TTC549 (cell line): ENCODE results near the gene KRTAP20-2.

Experiments used
- FAIRE-seq: peaks from 2 replicates; lab custom pipeline; 2012; peaks lifted over from hg19 to GRCh38; lab: Jason Lieb, UNC

KRTAP20-2 gene

DNA sequence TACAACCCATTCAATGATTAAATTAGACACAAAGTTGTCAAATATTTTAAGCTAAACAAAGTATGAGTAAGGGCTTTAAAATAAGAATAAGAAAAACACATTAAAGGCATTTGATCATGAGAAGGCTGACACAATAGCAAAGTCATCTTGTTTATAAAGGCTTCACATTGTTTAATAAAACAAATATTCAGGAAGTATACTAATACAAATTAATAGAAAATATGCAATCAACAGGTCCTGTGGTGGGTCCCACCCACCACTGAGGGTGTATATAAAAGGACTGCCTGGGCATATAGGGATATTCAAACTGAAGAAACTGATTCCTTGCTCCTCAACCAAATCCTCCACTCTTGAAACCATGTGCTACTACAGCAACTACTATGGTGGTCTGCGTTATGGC is at the start of gene KRTAP20-2:
Gene KRTAP20-2, plus strand, starts transcription at position 301 of the 400 bp plus-strand sequence. Its CDS starts 58 bp downstream, at position 359.
- FAIRE-seq = no peak

DNA sequence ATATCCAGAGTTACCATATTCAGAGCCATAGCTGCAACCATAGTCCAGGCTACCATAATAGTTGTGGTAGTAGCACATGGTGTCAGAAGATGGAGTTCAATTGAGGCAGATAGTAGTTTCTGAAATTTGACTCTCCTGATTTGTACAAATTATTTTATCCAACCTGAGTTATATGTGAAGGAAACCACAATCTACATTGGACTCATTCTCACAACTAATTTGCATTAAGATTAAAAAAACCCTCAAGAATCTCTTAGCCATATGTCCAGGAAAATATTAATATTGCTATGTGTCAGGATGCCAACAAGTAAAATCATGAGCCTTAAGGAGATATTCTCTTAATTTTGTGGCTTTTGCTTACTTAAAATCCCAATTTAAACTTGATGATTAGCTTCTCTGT is 44.7 kb upstream of the KRTAP20-2 start, which contains the start of gene KRTAP22-2:
Gene KRTAP22-2, minus strand, starts transcription at position 101 of the 400 bp plus-strand sequence.
- no peak for FAIRE-seq

DNA sequence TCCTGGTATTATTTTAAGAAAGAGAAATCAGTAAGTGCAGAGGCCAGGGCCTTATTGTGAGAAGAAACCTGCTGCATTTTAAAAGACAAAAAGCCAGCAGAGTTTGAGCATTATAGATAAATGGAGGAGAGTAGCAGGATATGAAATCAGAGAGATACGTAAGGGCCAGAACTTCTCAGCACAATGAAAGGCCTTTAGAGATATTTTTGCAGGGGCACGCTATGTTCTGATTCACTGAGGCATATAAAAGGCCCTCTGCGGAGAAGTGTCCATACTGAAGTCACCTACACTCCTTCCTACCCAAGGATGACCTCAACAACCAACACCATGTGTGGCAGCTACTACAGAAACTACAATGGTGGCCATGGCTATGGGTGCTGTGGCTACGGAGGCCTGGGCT is 42.9 kb upstream of the KRTAP20-2 start, which contains the start of gene KRTAP6-3:
Gene KRTAP6-3, plus strand, starts transcription at position 301 of the 400 bp plus-strand sequence. Its CDS starts 6 bp downstream, at position 307.
- FAIRE-seq = no peak

DNA sequence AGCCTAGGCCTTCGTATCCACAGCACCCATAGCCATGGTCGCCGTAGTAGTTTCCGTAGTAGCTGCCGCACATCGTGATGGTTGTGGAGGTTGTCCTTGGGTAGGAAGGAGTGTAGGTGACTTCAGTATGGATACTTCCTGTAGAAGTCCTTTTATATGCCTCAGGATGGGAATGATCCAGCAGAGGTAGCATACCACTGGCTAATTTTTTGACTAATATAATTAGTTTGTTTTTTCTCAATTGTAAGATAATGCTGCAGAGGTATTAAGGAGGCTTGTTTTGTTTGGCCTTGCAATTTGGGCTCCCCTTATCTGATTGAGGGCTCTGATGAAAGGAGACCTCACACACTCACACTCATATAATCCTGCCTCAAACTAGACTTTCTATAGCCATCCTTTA is 36.2 kb upstream of the KRTAP20-2 start, which contains the start of gene KRTAP6-2:
Gene KRTAP6-2, minus strand, starts transcription at position 101 of the 400 bp plus-strand sequence. Its CDS starts 28 bp downstream, at position 73.
- no peak for FAIRE-seq

DNA sequence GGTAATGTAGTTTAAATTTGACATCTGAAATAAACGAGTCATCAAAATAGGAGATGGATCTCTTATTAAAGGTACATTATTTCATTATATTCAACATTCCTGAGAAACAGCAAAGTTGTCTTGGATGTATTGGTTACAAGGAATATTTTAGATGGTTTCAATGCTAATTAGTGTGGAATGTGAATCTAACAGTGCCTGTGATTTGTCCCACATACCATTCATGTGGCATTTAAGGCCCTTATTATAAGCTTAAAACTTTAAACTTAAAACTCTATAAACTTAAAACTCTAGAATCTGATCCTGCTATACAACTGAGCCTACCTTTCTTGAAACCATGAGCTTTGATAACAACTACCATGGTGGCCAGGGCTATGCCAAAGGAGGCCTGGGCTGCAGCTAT is 34.2 kb upstream of the KRTAP20-2 start, which contains the start of gene KRTAP22-1:
Gene KRTAP22-1, plus strand, starts transcription at position 301 of the 400 bp plus-strand sequence.
- no peak for FAIRE-seq

DNA sequence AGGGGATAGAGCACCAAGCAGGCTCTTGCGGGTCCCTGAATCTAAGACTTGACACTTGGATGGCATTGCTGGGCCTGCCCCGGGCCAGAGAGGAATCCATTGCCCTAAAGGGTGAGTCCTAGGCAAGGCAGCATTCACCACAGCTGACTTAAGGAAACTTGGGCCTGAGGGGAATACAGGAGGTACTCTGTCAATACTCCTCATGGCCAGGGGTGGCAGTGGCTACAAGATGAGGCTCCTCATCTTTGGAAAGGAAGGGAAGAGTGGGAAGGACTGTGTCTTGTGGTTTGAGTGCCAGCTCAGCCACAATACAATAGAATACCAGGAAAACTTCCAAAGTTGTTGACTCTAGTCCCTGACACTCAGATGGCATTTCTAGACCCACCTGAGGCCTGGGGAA is 29.0 kb upstream of the KRTAP20-2 start:
- FAIRE-seq = no peak

DNA sequence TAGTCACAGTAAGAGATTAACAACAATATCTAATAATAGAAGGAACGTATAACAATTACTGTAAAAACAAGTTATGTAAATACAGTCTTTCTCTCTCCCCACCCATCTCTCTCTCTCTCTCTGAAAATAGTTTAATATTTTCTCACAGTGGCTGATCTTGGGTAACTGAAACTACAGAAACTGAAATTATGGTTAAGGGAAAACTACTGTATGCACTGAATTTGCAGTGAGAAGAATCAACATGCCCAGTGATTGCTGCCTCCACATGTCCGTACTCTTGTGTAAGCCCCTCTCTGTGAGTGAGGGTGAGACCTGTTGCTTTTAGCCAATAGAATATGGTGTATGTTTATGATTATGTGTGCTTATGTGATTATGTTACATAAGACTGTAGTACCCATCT is 22.9 kb upstream of the KRTAP20-2 start:
- FAIRE-seq = no peak

DNA sequence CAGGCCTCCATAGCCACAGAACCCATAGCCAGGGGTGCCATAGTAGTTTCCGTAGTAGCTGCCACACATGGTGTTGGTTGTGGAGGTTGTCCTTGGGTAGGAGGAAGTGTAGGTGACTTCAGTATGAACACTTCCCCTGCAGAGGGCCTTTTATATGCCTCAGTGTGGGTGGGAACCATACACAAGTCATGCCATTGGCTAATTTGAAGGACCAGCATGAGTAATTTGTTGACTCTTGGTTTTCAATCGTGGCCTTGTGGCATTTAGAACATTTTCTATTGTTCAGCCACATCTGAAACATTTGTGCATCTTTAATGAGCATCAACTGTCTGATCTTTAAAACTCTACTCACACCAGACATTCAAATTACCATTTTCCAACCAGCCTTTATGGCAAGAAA is 21.2 kb upstream of the KRTAP20-2 start, which contains the start of gene KRTAP6-1:
Gene KRTAP6-1, minus strand, starts transcription at position 95 of the 400 bp plus-strand sequence. Its CDS starts 26 bp downstream, at position 69.
- no peak for FAIRE-seq

DNA sequence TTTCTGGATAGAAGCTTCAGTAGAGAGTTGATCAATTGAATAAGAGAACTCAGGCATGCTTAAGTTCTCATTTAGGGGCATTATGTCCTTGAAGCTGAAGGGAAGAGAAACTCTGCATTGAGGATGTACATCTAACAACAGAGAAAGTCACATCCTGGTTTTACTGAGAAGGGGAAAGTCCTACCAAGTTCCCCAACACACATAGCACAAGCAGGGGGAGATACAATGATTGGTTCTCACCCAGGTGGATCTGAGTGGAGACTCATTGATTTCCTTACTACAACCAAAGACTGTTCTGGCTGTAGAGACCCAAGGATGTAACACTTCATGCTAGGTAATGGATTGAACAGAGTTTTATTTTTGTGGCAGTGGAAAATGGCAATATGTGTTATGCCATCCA is 19.8 kb upstream of the KRTAP20-2 start:
- no peak for FAIRE-seq

DNA sequence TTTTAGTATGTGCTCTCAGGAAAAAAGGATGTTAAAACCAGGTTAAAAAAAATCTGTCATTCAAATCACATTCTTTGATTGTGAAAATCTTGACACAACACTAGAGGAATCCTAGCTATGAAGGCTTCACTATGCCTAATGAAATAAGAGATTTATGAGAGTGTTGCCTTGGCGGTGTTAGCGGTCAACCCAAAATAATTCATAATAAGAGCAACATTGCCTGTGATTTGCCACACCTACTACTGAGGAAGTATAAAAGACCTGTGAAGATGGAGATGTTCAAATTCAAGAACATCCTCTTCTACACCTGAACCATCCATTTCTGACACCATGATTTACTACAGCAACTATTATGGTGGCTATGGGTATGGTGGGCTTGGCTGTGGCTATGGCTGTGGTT is 18.9 kb upstream of the KRTAP20-2 start, which contains the start of gene KRTAP20-1:
Gene KRTAP20-1, plus strand, starts transcription at position 301 of the 400 bp plus-strand sequence. Its CDS starts 30 bp downstream, at position 331.
- no peak for FAIRE-seq

DNA sequence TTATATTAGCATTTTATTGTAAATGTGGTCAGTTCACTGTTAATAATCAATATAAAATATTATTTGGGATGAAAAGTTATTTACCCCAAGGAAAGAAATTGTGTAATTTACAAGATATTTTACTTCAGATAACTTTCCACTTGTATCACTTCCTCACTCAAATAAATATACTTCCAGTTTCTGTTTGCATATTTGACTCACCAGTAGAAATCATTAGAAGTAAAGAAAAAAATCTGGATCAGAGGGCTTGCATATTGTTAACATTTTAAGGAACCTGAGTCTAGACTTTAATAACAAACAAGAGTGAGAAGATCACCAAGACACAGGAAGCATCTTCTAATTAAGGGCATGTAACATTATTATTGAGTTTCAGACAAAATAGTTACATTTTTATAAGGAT is 14.9 kb upstream of the KRTAP20-2 start:
- no peak for FAIRE-seq

DNA sequence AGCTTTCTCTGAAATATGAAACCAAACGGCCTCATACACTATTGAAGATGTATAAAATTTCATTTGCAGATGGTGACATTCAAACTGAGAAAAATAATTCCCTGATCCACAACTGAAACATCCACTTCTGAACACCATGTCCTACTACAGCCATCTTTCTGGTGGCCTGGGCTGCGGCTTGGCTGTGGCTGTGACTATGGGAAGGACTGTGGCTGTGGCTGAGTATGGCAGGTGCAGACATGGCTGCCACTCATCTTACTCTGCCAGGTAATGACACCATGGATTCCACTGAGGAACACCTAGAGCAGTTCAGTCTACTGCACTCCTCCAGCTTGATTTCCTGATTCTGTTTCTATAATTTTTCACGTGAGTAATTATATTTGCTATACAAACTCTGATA is 14.5 kb upstream of the KRTAP20-2 start, which contains the start of gene KRTAP20-4:
Gene KRTAP20-4, plus strand, starts transcription at position 106 of the 400 bp plus-strand sequence.
- FAIRE-seq = no peak

DNA sequence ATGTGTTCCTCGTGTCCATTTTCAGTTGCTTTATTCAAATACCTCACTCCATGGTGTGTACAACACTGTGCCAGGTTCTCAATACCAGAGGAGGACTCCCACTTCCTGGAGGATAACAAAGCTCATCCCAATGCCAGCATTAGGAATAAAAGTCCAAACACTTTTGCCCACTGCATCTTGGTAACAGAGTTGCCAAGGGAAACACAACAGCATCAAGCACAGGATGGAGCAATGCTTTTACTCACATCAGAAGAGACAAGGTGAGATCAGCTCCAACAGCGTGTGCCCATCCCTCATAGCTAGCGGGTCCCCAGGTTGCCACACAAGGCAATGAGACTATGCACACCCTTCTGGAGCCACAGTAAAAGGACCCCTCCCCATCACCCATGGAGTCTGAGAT is 11.6 kb upstream of the KRTAP20-2 start:
- FAIRE-seq = no peak

DNA sequence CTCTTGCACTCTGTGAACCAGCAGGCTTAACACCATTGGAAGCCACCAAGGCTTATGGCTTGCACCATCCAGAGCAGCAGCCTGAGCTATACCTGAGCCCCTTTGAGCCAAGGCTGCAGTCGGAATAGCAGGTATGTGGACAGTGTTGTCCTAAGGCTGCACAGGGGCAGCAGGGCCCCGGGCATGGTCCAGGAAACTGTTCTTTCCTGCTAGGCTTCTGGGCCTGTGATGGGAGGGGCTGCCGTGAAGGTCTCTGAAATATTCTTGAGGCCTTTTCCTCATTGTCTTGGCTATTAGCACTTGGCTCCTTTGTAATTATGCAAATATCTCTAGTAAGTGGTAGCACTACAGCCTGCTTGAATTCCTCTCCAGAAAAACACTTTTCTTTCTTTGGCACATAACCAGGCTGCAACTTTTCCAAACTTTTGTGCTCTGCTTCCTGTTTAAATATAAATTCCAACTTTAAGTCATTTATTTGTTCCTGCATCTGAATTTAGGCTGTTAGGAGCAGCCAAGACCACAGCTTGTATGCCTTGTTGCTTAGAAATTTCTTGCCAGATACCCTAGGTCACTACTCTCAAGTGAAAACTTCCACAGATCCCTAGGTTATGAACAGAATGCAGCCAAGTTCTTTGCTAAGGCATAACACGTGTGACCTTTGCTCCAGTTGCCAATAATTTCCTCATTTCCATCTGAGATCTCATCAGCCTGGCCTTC is 9.4 kb upstream of the KRTAP20-2 start:
- no peak for FAIRE-seq

DNA sequence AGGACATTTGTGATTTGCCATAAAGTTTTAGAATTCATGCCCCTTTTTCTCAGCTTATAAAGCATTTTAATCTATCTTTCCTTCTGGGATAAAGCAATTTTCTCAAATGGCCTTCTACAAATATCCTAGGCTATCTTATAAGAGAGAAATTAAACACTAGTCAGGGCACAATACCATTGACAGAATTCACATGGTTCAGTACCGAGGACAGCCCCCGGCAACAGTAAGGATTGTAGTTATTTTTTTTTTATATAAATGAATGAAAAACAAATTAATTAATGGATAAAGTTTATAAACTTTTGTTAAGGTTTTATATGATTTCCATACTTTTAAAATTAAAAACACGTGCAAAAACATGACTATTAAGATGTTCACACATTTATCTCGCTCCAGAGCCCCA is 6.9 kb upstream of the KRTAP20-2 start:
- no peak for FAIRE-seq

DNA sequence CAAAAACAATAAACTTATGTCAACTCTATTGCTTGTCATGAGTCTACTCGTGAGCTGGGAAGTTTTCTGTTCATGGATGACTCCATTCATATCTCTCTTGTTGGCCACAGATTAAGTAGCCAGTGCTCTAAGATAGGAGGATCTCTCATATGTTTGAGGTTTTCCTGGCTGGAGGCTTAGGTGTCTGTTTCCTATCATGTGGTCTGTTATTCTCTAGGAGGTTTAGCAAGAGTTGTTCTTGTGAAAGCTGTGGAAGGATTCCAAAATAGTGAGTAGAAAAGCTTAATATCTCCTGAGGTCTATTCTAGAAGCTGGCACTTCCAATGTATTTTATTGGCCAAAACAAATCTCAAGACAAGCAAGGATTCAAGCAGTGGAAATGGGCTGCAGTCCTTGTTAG is 5.8 kb upstream of the KRTAP20-2 start:
- no peak for FAIRE-seq

DNA sequence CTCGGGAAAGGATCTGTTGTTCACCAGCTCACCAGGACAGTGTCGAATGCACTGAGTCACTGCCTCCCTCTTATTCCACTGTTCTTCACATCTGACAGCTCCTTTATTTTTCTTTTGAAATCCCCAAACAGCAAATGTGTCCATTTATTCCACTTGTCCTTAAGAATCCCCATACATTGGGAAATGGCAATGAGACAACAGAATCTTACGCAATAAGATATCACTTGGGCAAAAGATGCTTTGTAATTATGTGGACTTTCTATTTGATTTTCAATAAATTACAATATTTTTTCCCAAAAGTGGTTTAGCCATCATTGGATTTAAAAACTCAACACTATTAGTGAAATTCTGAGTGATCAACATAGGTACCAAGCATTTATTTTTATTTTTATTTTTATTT is 3.7 kb downstream of the KRTAP20-2 start:
- FAIRE-seq = no peak

DNA sequence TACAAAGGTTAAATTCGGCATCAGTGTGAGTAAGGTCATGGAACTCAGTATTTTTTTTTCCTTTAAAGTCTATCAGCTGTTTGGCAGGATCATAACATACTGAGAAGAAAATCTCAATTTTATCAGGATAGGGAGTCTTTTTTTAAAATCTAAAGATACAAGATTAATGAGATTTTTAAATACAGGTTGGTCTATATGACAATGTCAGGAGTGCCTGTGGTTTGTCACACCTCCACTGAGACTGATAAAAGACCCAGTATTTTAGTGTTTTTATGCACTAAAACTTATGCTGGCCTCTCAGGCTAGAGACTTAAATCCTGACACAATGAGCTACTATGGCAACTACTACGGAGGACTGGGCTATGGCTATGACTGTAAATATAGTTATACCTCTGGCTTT is 7.6 kb downstream of the KRTAP20-2 start, which contains the start of gene KRTAP20-3:
Gene KRTAP20-3, plus strand, starts transcription at position 301 of the 400 bp plus-strand sequence.
- no peak for FAIRE-seq

DNA sequence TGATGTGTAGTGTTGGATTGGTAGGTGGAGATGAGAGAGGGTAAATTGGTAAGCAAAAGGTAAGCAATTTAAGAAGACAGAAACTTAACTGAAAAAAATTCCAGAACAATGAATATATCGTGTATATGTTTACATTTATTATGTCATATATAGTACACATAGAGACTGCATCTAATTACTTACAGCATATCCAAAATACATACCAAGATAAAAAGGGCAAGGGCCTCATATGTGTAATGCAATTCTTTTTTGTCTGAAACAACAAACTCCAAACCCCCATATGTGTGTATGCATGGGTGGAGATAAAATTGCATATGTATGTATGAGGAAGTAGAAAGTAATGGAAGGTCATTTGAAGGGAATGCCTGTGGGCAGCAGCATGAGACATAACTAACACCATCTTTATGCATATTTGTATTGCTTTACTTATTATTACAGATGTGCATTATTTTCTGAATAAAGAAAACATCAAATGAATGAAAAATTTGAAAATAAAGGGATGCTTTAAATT is 12.0 kb downstream of the KRTAP20-2 start:
- FAIRE-seq = no peak

DNA sequence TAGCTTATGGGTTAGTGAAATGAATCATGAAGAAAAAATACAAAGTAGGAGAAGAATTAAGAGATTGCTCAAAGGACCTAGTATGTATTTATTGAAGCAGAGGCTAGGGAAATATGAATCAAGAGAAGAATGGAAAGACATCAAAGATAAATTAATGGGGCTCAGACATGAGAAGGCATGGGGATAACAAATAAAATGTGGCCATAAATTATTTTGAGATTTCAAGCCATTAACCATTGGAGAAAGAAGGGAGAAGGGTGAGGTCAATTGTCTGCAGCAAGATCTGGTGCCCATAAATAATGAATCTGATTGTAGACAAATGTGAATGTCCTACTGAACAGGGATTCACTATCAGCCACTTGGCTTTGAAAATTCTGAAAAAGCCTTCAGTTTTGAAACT is 17.9 kb downstream of the KRTAP20-2 start:
- no peak for FAIRE-seq

DNA sequence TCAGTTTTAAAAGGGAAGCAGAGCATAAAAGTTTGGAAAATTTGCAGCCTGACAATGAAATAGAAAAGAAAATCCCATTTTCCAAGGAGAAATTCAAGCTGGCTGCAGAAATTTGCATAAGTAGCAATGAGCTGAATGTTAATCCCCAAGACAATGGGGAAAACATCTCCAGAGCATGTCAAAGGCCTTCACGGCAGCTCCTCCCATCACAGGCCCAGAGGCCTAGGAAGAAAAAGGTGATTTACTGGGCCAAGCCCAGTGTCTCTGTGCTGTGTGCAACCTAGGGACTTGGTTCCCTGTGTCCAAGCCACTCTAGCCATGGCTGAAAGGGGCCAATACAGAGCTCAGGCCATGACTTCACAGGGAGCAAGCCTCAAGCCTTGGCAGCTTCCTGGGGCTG is 33.8 kb downstream of the KRTAP20-2 start:
- FAIRE-seq = no peak

DNA sequence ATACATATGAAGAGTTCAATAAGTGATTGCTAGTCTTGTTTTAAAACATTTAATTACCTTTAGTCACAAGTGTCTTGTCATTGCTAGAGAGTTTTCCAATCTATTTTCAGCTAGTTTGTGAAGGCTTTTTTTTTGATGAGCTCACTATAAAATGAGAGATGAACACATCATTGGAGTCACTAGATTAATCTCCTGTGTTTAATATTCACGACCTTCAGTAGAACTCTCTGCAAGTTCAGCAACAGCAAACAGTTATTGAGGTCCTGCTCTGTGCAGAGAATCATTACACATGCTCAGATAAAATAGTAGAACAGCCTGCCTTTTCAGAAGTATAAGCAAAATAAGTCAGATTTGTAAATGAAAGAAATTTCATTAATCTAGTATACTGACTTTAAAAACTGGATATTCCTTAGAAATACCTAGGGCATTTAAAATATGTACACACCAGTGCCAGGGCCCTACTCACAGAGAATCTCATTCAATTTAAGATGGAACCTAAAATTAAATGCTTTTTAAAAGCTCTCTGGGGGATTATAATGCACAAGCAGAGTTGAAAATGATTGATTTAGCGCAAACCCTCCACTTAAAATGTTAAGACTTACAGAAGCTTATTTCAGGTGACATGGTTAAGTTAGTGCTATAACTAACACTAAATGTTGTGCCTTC is 38.1 kb downstream of the KRTAP20-2 start:
- FAIRE-seq = no peak

DNA sequence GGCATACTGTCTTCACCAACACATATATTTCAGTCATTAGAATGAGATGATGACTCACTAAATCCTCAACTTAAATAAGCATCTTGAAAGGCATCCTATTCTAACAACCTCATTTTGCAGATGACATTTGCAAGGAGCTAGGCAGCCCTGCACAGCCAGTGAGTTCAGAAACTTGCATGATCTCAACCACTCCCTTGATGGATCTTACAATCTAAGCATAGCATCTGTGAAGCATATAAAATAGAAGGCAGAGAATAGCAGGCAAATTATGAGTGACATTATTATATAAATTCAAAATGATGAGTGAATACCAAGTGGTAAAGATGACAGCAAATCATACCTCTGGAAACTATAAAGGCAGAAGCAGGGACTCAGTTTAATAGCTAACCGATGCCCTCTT is 39.3 kb downstream of the KRTAP20-2 start:
- no peak for FAIRE-seq
